Ectodermal cell (in vitro differentiated cells): ENCODE data around the gene GOLGA1.

ENCODE experiments used
- H3K27ac ChIP-seq: 2 replicates; pipeline ENCODE4 v1.7.0; 2013; ENCODE audit warnings: mild to moderate bottlenecking, low read depth, low read length; ENCODE audit not compliant: insufficient read depth, poor library complexity, severe bottlenecking
- H3K27me3 ChIP-seq: 2 replicates; pipeline ENCODE4 v1.7.0; 2013; ENCODE audit warnings: mild to moderate bottlenecking, low read length; ENCODE audit not compliant: insufficient read depth, control insufficient read depth, poor library complexity, severe bottlenecking
- H3K36me3 ChIP-seq: one replicate; pipeline ENCODE4 v1.7.0; 2013; ENCODE audit warnings: low read length; ENCODE audit not compliant: control insufficient read depth, insufficient read depth
- H3K4me1 ChIP-seq: one replicate; pipeline ENCODE4 v1.7.0; 2013; ENCODE audit warnings: low read length; ENCODE audit not compliant: control insufficient read depth, insufficient read depth
- H3K4me3 ChIP-seq: 2 replicates; pipeline ENCODE4 v1.7.0; 2013; ENCODE audit warnings: low read depth, low read length, control low read depth; ENCODE audit not compliant: insufficient read depth
- H3K9me3 ChIP-seq: 2 replicates; pipeline ENCODE4 v1.7.0; 2013; ENCODE audit warnings: mild to moderate bottlenecking, low read length, moderate library complexity; ENCODE audit not compliant: control insufficient read depth
- WGBS, 2 experiments: methylation state at CpG; one replicate each; pipeline ENCODE4 v1.1.7; 2013; ENCODE audit warnings: missing lambda C conversion rate in 2 of 2; 5-methylcytosine and 5-hydroxymethylcytosine counted together

The GOLGA1 gene

DNA sequence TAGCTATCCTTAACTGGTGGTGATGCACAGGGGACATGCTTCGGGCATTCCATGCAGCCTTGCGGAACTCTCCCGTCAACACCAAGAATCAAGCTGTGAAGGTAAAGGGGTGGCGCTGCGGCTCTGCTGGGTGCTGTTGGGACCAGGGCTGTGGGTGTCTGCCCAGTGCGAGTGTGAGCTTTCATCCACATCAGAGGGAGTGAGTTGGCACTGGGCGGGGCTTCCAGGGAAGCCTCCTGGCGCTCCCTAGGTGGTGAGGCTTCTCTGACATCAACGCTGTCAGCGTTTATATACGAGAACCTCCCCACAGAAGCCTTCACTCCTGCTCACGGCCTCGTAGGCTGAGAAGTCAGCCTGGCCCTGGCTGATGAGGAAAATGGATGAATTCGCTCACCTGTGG is 67.2 kb downstream of the GOLGA1 start:
- 93% methylated on average over 14 of the region's 14 CpGs for WGBS, 2 experiments
- Histone ChIP-seq H3K4me3 (no peak overlapping the region), H3K27ac (no peak overlapping the region), H3K27me3 (no peaks in the 10 kb centered on the region), H3K36me3 (peaks cover 24% of the 10 kb centered on the region), H3K9me3 (no peaks in the 10 kb centered on the region), H3K4me1 (peaks cover 10% of the 10 kb centered on the region)

DNA sequence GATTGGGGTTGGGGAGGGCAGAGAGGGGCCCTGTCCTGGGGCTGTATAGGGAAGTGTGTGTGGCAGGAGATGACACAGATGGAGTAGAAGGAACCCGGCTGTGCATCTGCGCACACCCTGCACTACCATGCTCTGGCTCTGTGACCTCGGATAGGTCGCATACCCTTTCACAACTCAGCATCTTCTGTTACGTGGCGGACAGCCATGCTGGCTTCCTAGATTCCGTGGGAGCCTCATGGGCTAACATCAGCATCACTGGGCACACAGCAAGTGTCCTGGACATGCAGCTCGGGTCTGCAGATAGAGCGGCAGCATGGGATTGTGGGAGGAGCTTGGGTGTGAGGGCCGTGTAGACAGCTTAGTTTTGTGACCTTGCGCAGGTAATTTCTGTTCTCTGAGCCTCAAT is 69.7 kb downstream of the GOLGA1 start:
- Histone ChIP-seq H3K36me3 (peaks cover 19% of the 10 kb centered on the region), H3K4me3 (no peak overlapping the region), H3K9me3 (no peaks in the 10 kb centered on the region), H3K27ac (no peak overlapping the region), H3K27me3 (no peaks in the 10 kb centered on the region), H3K4me1 (peaks cover 15% of the 10 kb centered on the region)
- 90 to 91% methylated on average over 11 of the region's 11 CpGs for WGBS, 2 experiments

DNA sequence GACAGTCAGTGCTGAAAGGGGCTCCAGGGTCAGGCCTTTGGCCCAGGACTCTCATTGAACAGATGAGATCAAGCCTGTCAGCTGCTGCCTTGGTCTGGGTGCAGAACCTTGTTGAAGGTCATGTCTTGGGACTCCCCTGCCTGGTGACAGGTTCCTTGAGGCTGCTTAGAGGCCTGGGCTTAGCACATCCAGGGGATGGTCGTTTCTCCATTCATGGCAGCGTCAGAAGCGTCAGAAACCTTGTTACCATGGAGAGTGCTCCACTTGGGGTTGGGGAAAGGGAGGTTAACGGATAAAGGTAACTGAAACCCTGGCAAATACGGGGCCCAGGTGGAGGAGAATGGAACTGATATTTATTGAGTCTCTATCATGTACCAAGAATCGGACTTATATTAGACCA is 70.2 kb downstream of the GOLGA1 start:
- peak overlapping the region; percentile 18 for H3K27ac ChIP-seq
- peaks cover 19% of the 10 kb centered on the region for H3K36me3 ChIP-seq
- H3K27me3 ChIP-seq: no peaks in the 10 kb centered on the region
- peaks cover 15% of the 10 kb centered on the region for H3K4me1 ChIP-seq
- H3K4me3 ChIP-seq: peak overlapping the region; percentile 81
- H3K9me3 ChIP-seq: no peaks in the 10 kb centered on the region
- 78 to 82% methylated on average over 6 of the region's 6 CpGs for WGBS, 2 experiments

DNA sequence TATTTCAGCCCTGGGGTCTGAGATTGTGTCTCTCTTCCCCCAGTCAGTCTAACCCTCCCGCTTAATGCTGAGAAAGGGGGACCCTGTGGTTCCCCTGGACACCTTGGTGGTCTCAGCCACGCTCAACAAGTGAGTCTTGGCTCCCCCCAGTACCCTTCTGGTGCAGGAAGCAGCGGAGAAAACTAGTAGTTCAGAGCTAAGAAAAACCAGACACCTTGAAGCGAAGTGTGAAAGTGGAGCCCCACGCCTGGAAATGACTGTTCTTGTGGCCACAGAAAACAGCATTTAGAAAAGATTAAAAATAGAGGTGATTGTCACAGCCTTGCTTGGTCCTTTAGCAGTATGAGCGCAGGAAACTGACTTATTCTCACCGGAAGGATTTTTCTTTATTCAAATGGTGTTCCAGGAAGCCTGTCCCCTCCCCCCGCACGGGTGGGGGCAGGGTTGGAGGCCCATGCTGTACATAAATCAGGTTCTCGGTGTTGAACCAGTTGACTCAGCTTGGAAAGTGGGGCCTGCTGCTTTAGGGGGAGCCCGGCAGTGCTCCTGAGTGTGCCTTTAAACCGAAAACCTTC is 70.8 kb downstream of the GOLGA1 start:
- peak overlapping the region; percentile 18 for H3K27ac ChIP-seq
- H3K4me3 ChIP-seq: peak overlapping the region; percentile 81
- 25% methylated on average over 12 of the region's 12 CpGs for WGBS, 2 experiments
- H3K4me1 ChIP-seq: peaks cover 15% of the 10 kb centered on the region
- no peaks in the 10 kb centered on the region for H3K27me3 ChIP-seq
- peaks cover 14% of the 10 kb centered on the region for H3K36me3 ChIP-seq
- H3K9me3 ChIP-seq: no peaks in the 10 kb centered on the region

DNA sequence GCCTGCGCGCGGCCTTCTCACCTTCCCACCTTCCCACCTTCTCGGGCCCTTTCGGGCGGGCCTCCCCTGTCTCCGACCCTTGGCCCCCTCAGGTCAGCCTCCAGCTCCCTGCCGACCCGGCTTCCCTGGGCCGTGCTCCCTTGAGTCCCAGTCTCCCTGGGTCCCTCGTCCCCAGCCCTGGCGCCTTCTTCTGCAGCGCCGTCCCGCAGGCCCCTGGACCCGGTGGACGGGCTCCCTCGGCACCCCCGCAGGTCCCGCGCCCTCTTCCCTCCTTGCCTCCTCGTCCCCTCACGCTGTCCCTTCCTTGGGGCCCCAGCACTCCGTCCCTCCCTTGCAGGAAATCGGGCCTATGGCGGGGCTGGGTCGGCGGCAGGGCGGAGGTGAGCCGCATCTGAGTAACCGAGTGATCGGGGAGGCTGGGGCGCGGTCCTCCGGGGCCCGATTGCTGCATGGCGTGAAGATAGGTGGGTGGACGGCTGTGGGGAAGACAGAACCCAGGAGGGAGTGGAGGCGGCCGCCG is 71.4 kb downstream of the GOLGA1 start:
- H3K27me3 ChIP-seq: no peaks in the 10 kb centered on the region
- 0 to 1% methylated on average over 40 of the region's 41 CpGs for WGBS, 2 experiments
- no peaks in the 10 kb centered on the region for H3K9me3 ChIP-seq
- H3K4me1 ChIP-seq: peaks cover 15% of the 10 kb centered on the region
- no peak overlapping the region for H3K27ac ChIP-seq
- H3K4me3 ChIP-seq: peak overlapping the region; percentile 81
- peaks cover 8% of the 10 kb centered on the region for H3K36me3 ChIP-seq

DNA sequence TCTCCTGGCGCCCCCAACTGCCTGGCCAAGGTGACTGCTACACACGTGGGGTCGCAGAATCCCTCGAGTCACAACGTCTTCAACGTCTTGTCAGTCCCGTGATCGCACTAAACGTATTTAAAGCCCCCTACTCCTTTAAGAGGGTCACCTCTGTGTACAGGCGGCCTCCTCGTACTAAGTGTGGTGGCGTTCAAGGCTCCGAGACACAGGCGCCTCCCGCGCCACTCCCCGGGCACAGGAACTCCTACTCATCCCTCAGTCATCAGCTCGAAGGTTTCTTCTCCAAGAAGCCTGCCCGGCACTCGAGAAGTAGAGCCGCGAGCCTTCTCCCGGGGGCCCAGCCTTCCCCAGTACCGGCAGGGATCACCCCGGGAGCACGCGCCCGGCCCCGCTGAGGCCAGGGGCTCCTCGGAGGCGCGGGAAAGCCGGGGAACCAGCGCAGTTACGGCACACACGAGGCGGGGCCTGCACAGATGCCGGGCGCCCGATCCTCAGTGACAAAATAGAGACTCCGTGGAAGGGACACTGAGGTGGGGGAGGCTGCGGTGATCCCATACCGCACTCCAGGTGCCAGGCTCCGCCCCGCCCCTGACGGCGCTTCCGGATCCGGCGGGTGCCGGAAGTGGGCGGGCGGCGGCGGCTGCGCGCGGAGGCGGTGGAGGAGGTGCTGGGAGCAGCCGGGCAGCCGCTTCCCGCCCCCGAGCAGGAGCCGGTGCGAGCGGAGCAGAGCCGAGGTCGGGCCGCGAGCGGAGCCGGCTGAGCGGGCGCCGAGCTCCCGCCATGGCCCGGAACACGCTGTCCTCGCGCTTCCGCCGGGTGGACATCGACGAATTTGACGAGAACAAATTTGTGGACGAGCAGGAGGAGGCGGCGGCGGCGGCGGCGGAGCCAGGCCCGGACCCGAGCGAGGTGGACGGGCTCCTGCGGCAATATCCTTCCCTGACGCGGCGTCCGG is 72.1 kb downstream of the GOLGA1 start:
- Histone ChIP-seq H3K36me3 (peaks cover 3% of the 10 kb centered on the region), H3K27me3 (no peaks in the 10 kb centered on the region), H3K4me1 (peaks cover 15% of the 10 kb centered on the region), H3K27ac (peak overlapping the region; percentile 86), H3K4me3 (peak overlapping the region; percentile 81), H3K9me3 (no peaks in the 10 kb centered on the region)
- 0% methylated on average over 101 of the region's 101 CpGs for WGBS, 2 experiments

DNA sequence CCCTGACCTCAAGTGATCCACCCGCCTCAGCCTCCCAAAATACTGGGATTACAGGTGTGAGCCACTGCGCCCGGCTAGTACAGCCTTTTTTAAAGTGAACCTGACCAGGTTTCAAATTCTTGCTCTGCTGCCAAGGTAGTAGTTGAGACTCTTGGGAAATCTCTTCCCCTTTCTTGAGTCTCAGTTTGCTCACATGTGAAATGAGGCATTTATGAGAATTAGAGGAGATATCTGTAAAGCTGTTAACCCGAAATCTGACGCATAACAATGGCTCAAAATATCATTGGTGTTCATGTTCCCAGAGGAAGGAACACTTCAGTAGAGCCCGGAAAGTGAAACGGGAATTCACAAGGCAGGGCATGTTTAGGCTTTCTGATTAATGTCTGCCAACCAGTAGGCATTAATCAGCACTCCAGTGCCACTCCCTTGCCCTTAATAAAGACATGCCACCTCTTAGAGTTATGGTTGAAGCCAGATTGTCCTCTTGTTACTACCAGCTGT is 77.5 kb downstream of the GOLGA1 start:
- Histone ChIP-seq H3K27ac (no peak overlapping the region), H3K9me3 (no peaks in the 10 kb centered on the region), H3K4me1 (peaks cover 19% of the 10 kb centered on the region), H3K36me3 (peaks cover 19% of the 10 kb centered on the region), H3K4me3 (no peak overlapping the region), H3K27me3 (no peaks in the 10 kb centered on the region)
- 91 to 93% methylated on average over 7 of the region's 7 CpGs for WGBS, 2 experiments

DNA sequence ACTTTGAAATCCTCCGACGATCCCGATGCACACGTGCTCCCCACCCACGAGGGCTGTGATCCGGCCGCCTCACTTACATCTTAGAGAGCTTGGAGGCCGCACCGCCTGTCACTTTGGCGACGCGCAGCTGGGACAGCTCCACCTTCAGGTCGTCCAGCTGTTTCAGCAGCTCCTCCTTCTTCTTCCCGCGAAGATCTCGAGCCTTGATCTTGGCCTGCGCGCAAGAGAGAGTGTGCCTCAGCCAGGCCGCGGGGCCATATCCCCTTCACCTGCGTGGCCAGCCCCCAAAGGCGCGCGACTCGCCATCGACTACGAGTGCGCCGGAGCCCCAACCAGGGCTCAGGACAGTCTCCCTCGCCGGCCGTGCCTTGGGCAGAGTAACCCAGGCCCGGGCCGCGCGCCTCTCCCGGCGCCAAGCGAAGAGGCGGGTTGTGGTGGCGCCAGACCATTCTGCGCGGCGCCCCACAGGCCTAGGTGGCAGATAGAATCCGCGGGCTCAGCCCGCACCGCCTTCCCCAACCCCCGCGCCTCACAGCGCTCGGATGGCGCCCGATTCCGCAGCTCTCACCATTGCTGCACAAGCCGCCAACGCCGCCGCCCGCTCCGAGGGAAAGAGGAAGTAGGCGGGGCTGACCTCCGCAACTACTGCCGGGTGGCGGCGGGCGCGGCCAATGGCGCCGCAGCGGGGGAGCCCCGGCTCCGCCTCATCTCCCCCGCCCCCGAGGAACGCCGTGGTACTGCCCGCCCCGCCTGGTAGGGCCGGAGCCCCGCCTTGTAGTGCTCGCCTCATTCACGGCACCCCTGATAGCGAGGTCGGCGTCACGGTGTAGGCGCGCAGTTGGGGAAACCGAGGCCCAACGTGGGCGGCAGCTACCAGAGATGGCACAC is 79.3 kb downstream of the GOLGA1 start, which contains the start of the genes ARPC5L and RPL35:
Gene ARPC5L (plus strand): TSS at position 789 of the 888 bp plus-strand sequence. CDS start 7,161 bp downstream, outside the sequence.
Gene RPL35 (minus strand): TSS at position 616 of the 888 bp plus-strand sequence. CDS start 45 bp downstream, at position 571.
- H3K27ac ChIP-seq: peak within 1 kb of the TSS; percentile 98
- WGBS, 2 experiments: 0% methylated on average over 92 of the region's 92 CpGs
- no peaks in the 10 kb centered on the region for H3K9me3 ChIP-seq
- no peaks in the 10 kb centered on the region for H3K27me3 ChIP-seq
- peaks cover 14% of the 10 kb centered on the region for H3K4me1 ChIP-seq
- H3K36me3 ChIP-seq: peaks cover 33% of the 10 kb centered on the region
- peak within 1 kb of the TSS; percentile 100 for H3K4me3 ChIP-seq

DNA sequence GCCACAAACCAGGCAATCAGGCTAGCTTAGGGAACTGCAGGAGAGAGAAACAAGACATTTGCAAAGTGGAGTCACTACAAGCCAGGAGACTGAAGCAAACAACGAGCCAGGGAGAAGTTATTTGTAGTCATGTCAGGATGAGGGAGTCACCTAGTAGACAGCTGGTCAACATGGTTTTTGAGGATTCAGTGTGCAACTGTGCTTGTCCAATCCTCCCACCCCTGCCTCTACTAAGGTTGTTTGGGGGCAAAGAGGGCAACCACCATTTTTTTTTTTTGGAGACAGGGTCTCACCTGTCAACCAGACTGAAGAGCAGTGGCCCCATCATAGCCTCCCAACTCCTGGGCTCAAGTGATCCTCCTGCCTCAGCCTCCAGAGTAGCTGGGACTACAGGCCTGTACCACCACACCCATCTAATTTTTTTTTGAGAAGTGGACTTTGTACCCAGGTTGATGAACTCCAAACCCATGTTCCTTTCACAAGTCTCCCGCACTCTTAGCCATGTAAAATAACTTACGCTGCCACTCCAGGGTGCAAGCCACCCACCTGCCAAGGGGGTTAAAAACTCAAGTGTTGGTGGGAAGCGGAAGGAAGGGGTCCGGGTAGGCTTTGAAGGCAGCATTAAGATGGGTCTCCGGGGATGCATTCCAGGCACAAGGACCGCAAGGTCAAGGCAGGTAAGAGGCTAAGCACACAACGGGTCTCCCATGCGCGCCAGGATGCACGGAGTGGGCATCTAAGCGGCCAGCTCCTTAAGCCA is 80.1 kb downstream of the GOLGA1 start:
- H3K9me3 ChIP-seq: no peaks in the 10 kb centered on the region
- 11 to 12% methylated on average over 12 of the region's 12 CpGs for WGBS, 2 experiments
- H3K27ac ChIP-seq: peak overlapping the region; percentile 98
- H3K4me1 ChIP-seq: peaks cover 14% of the 10 kb centered on the region
- no peaks in the 10 kb centered on the region for H3K27me3 ChIP-seq
- peak overlapping the region; percentile 100 for H3K4me3 ChIP-seq
- H3K36me3 ChIP-seq: peaks cover 33% of the 10 kb centered on the region
